IMR-90 (cell line): ENCODE results near the gene ZKSCAN5. TPM values are rescaled to one million over a fixed set of nuclear protein-coding genes. Genes with fewer than 3 reads are reported as not detected.

Experiments
- ATAC-seq: fragments of 200-7000 bp; cut with Tn5 transposase; 2 replicates; pipeline ENCODE4 v1.9.1; 2020; ENCODE audit warnings: low read depth, mild to moderate bottlenecking, moderate library complexity
- BruUV-seq: library from RNA; stranded (reverse); fragments of 400-500 nt; replicated peaks from 2 replicates; lab custom pipeline; 2021; lab: Mats Ljungman, UMichigan
- CTCF ChIA-PET: fragments of 300-600 bp; formaldehyde crosslinking; extraction: SDS; loops from one replicate; lab custom pipeline; 2021; ENCODE audit warnings: antibody characterized with exemption; lab: Yijun Ruan, JAX
- POLR2A ChIA-PET: fragments of 300-600 bp; sonication (Branson Sonifier 250); formaldehyde crosslinking; loops from one replicate; lab custom pipeline; 2022; ENCODE audit warnings: antibody characterized with exemption; ENCODE audit not compliant: unreplicated experiment; lab: Charles Lee
- DNase-seq: peaks from one replicate; pipeline ENCODE4 v3.0.0; 2013
- H2AFZ ChIP-seq: replicated peaks from 2 replicates; pipeline ENCODE3; 2013; ENCODE audit warnings: low read length, mild to moderate bottlenecking; ENCODE audit not compliant: poor library complexity
- H2AK5ac ChIP-seq: 2 replicates; pipeline ENCODE4 v1.6.1; 2013; ENCODE audit warnings: low read depth, low read length, inconsistent platforms
- H2AK9ac ChIP-seq: replicated peaks from 2 replicates; pipeline ENCODE3; 2013; ENCODE audit warnings: mild to moderate bottlenecking, low read depth, low read length, moderate library complexity; ENCODE audit not compliant: poor library complexity
- H2BK120ac ChIP-seq: 2 replicates; pipeline ENCODE4 v1.6.1; 2013; ENCODE audit warnings: low read depth, low read length, inconsistent platforms
- H2BK15ac ChIP-seq: 3 replicates; pipeline ENCODE4 v1.6.1; 2013; ENCODE audit warnings: low read depth, low read length, inconsistent platforms
- H2BK20ac ChIP-seq: 2 replicates; pipeline ENCODE4 v1.6.1; 2013; ENCODE audit warnings: low read depth, mild to moderate bottlenecking, inconsistent platforms, low read length, moderate library complexity
- H2BK5ac ChIP-seq: 2 replicates; pipeline ENCODE4 v1.6.1; 2013; ENCODE audit warnings: mild to moderate bottlenecking, low read depth, low read length, inconsistent platforms; ENCODE audit not compliant: poor library complexity, severe bottlenecking
- H3K14ac ChIP-seq: replicated peaks from 2 replicates; pipeline ENCODE4 v1.6.1; 2013; ENCODE audit warnings: low read depth, low read length, inconsistent platforms
- H3K18ac ChIP-seq: 2 replicates; pipeline ENCODE4 v1.6.1; 2013; ENCODE audit warnings: low read depth, low read length, control low read depth
- H3K23ac ChIP-seq: 2 replicates; pipeline ENCODE4 v1.6.1; 2013; ENCODE audit warnings: low read depth, low read length, inconsistent platforms
- H3K27ac ChIP-seq: 2 replicates; pipeline ENCODE4 v1.5.1; 2013; ENCODE audit warnings: mild to moderate bottlenecking, control low read depth, low read length; ENCODE audit not compliant: insufficient read depth
- H3K27me3 ChIP-seq: 2 replicates; pipeline ENCODE4 v1.6.1; 2013; ENCODE audit warnings: low read length; ENCODE audit not compliant: control insufficient read depth, insufficient read depth
- H3K36me3 ChIP-seq: 2 replicates; pipeline ENCODE4 v1.6.1; 2013; ENCODE audit warnings: low read length, mixed read lengths; ENCODE audit not compliant: control insufficient read depth, insufficient read depth
- H3K4ac ChIP-seq: 2 replicates; pipeline ENCODE4 v1.6.1; 2013; ENCODE audit warnings: low read depth, low read length, inconsistent platforms
- H3K4me1 ChIP-seq: 2 replicates; pipeline ENCODE4 v1.6.1; 2013; ENCODE audit warnings: low read length, mixed read lengths; ENCODE audit not compliant: control insufficient read depth, insufficient read depth
- H3K4me2 ChIP-seq: 2 replicates; pipeline ENCODE4 v1.6.1; 2013; ENCODE audit warnings: low read depth, mild to moderate bottlenecking, control low read depth, low read length, moderate library complexity
- H3K4me3 ChIP-seq: 2 replicates; pipeline ENCODE4 v1.5.1; 2013; ENCODE audit warnings: low read depth, mild to moderate bottlenecking, control low read depth, low read length, moderate library complexity; ENCODE audit not compliant: insufficient read depth
- H3K56ac ChIP-seq: 2 replicates; pipeline ENCODE4 v1.6.1; 2013; ENCODE audit warnings: low read length, inconsistent platforms; ENCODE audit not compliant: insufficient read depth; ENCODE audit errors: extremely low read depth
- H3K79me1 ChIP-seq, 2 experiments: 2 replicates each; pipeline ENCODE4 v1.6.1; 2013; ENCODE audit warnings: low read length in 2 of 2, inconsistent platforms in 1 of 2, low read depth in 1 of 2
- H3K9ac ChIP-seq: 2 replicates; pipeline ENCODE4 v1.6.1; 2013; ENCODE audit warnings: low read depth, low read length, control low read depth
- H3K9me1 ChIP-seq: 2 replicates; pipeline ENCODE4 v1.6.1; 2013; ENCODE audit warnings: low read length, inconsistent platforms; ENCODE audit not compliant: insufficient read depth
- H3K9me3 ChIP-seq: 2 replicates; pipeline ENCODE4 v1.6.1; 2013; ENCODE audit warnings: low read length; ENCODE audit not compliant: control insufficient read depth, insufficient read depth
- H4K20me1 ChIP-seq: 2 replicates; pipeline ENCODE4 v1.6.1; 2013; ENCODE audit warnings: low read length, inconsistent platforms; ENCODE audit not compliant: insufficient read depth
- H4K5ac ChIP-seq: 2 replicates; pipeline ENCODE4 v1.6.1; 2013; ENCODE audit warnings: mild to moderate bottlenecking, low read depth, low read length, control low read depth
- H4K8ac ChIP-seq, 2 experiments: 2 replicates each; pipeline ENCODE4 v1.6.1; 2013; ENCODE audit warnings: low read depth in 2 of 2, low read length in 2 of 2, control low read depth in 1 of 2, inconsistent platforms in 1 of 2
- H4K91ac ChIP-seq: 2 replicates; pipeline ENCODE4 v1.6.1; 2013; ENCODE audit warnings: low read depth, low read length, inconsistent platforms; ENCODE audit not compliant: insufficient read depth
- BHLHE40 ChIP-seq: fragments of 150-350 bp; IDR thresholded peaks from 2 replicates; pipeline ENCODE4 v1.6.1; 2016; ENCODE audit warnings: mild to moderate bottlenecking, low read depth, low read length
- CEBPB ChIP-seq: IDR thresholded peaks from 2 replicates; pipeline ENCODE4 v1.6.1; 2012; ENCODE audit warnings: low read depth, low read length, improper control_type of control experiment
- CHD1 ChIP-seq: IDR thresholded peaks from 2 replicates; pipeline ENCODE4 v1.6.1; 2012; ENCODE audit warnings: low read depth, low read length, improper control_type of control experiment
- CTCF ChIP-seq: conservative IDR thresholded peaks from 2 replicates; pipeline ENCODE4 v1.5.1; 2012; ENCODE audit warnings: mild to moderate bottlenecking, low read depth, low read length, improper control_type of control experiment
- ELK1 ChIP-seq: fragments of 150-350 bp; IDR thresholded peaks from 2 replicates; pipeline ENCODE4 v1.6.1; 2016; ENCODE audit warnings: low read depth, mild to moderate bottlenecking, low read length, moderate library complexity, borderline replicate concordance
- FOS ChIP-seq: fragments of 150-350 bp; IDR thresholded peaks from 2 replicates; pipeline ENCODE4 v1.6.1; 2016; ENCODE audit warnings: low read depth, low read length
- MAFK ChIP-seq: IDR thresholded peaks from 2 replicates; pipeline ENCODE4 v1.6.1; 2012; ENCODE audit warnings: low read depth, low read length, improper control_type of control experiment
- MAZ ChIP-seq: IDR thresholded peaks from 2 replicates; pipeline ENCODE4 v1.6.1; 2012; ENCODE audit warnings: low read depth, mild to moderate bottlenecking, low read length, improper control_type of control experiment, moderate library complexity, borderline replicate concordance
- MXI1 ChIP-seq: IDR thresholded peaks from 2 replicates; pipeline ENCODE4 v1.6.1; 2012; ENCODE audit warnings: low read depth, mild to moderate bottlenecking, low read length, moderate library complexity, borderline replicate concordance
- NFE2L2 ChIP-seq: fragments of 150-350 bp; IDR thresholded peaks from 2 replicates; pipeline ENCODE4 v1.6.1; 2016; ENCODE audit warnings: low read depth, mild to moderate bottlenecking, low read length
- POLR2A ChIP-seq: IDR thresholded peaks from 2 replicates; pipeline ENCODE4 v1.6.1; 2012; ENCODE audit warnings: mild to moderate bottlenecking, low read depth, low read length
- RAD21 ChIP-seq: IDR thresholded peaks from 2 replicates; pipeline ENCODE4 v1.6.1; 2012; ENCODE audit warnings: low read length, improper control_type of control experiment
- RCOR1 ChIP-seq: IDR thresholded peaks from 2 replicates; pipeline ENCODE4 v1.6.1; 2012; ENCODE audit warnings: mild to moderate bottlenecking, low read length, improper control_type of control experiment; ENCODE audit not compliant: insufficient replicate concordance
- RFX5 ChIP-seq: IDR thresholded peaks from 2 replicates; pipeline ENCODE4 v1.8.0; 2012; ENCODE audit warnings: low read depth, mild to moderate bottlenecking, low read length, moderate library complexity
- SMC3 ChIP-seq: fragments of 150-350 bp; IDR thresholded peaks from 2 replicates; pipeline ENCODE4 v1.6.1; 2016; ENCODE audit warnings: low read depth, mild to moderate bottlenecking, antibody characterized with exemption, low read length, moderate library complexity
- USF2 ChIP-seq: fragments of 150-350 bp; IDR thresholded peaks from 2 replicates; pipeline ENCODE4 v1.6.1; 2017; ENCODE audit warnings: mild to moderate bottlenecking, antibody characterized with exemption, low read length, low read depth
- WGBS, 2 experiments: methylation state at CpG; one replicate each; pipeline versions ENCODE4 v1.1.5 to v1.1.7; 2013; ENCODE audit warnings: missing lambda C conversion rate in 2 of 2; ENCODE audit not compliant: insufficient read length in 1 of 2; ENCODE audit errors: extremely low coverage in 2 of 2; 5-methylcytosine and 5-hydroxymethylcytosine counted together
- dilution Hi-C: fragments of 300-500 bp; cut with HindIII; formaldehyde crosslinking; loops from one replicate; pipeline ENCODE4 v1.14.3; 2018; ENCODE audit warnings: low sequenced_read_pairs; ENCODE audit not compliant: unreplicated experiment
- in situ Hi-C: fragments of 300-500 bp; cut with MboI; formaldehyde crosslinking; loops from 3 replicates; pipeline ENCODE4 v1.14.3; 2019; ENCODE audit warnings: low sequenced_read_pairs, inconsistent platforms, mixed read lengths
- intact Hi-C: fragments of 100-400 bp; cut with micrococcal nuclease; formaldehyde crosslinking; loops from 2 replicates; pipeline ENCODE4 v1.10.0; 2022
- polyA plus RNA-seq, 3 experiments: library from polyadenylated mRNA; depleted of rRNA; stranded (reverse); fragments of >200 nt; gene quantifications; 2 replicates each; pipeline ENCODE4 v1.2.3, GENCODE V29; 2012; ENCODE audit warnings: low replicate concordance in 1 of 3
- total RNA-seq: library from RNA; depleted of rRNA; stranded (reverse); fragments of >200 nt; gene quantifications from 2 replicates; pipeline ENCODE4 v1.2.3, GENCODE V29; 2012

ZKSCAN5 gene
- total and polyA plus RNA-seq, 2 of the 4 experiments (the other 2 are of a cell fraction), result 5.5 to 16.3 TPM

GRCh38 chr7:99543916-99544315 lies 39.5 kb downstream of the ZKSCAN5 start:
- no peak overlapping the region for H3K27ac ChIP-seq
- H2BK5ac ChIP-seq, result no peak overlapping the region
- no peak overlapping the region for H4K91ac ChIP-seq
- no peaks in the 10 kb centered on the region for H4K20me1 ChIP-seq
- intact Hi-C loops (no loop called here), dilution Hi-C loops (no loop called here), in situ Hi-C loops (no loop called here)
- CTCF ChIA-PET, result no interaction called here
- no peak overlapping the region for H3K9ac ChIP-seq
- H3K79me1 ChIP-seq, result no peaks in the 10 kb centered on the region; a peak in 2 of 4 replicates
- H3K27me3 ChIP-seq, result no peaks in the 10 kb centered on the region
- WGBS, 2 experiments, result 98% methylated on average over 4 of the region's 6 CpGs; no CpG with 5 or more reads in 1 of the 2 experiments
- no TSS peak for BruUV-seq
- H3K4ac ChIP-seq, result no peak overlapping the region
- H3K56ac ChIP-seq, result no peak overlapping the region
- H3K36me3 ChIP-seq, result peaks cover 19% of the 10 kb centered on the region
- H3K18ac ChIP-seq, result no peak overlapping the region
- no peak overlapping the region for H2BK120ac ChIP-seq
- H3K4me2 ChIP-seq, result no peak overlapping the region
- no peak overlapping the region for H2BK20ac ChIP-seq
- ATAC-seq, result no peak
- H3K9me3 ChIP-seq, result peaks cover 49% of the 10 kb centered on the region
- no peaks in the 10 kb centered on the region for H3K9me1 ChIP-seq
- no peak overlapping the region for H4K5ac ChIP-seq
- H3K4me3 ChIP-seq, result no peak overlapping the region
- TF ChIP-seq USF2 (no peak), NFE2L2 (no peak), RFX5 (no peak), CTCF (no peak), CHD1 (no peak), RCOR1 (no peak), POLR2A (no peak), CEBPB (no peak), MAFK (no peak), MXI1 (no peak), MAZ (no peak), RAD21 (no peak), BHLHE40 (no peak), SMC3 (no peak), ELK1 (no peak), FOS (no peak)
- POLR2A ChIA-PET, result no interaction called here
- H2AK5ac ChIP-seq, result no peak overlapping the region
- no peak overlapping the region for H2AFZ ChIP-seq
- no peak for DNase-seq
- H2AK9ac ChIP-seq, result no peak overlapping the region
- no peak overlapping the region for H2BK15ac ChIP-seq
- no peak overlapping the region for H3K14ac ChIP-seq
- H3K4me1 ChIP-seq, result no peaks in the 10 kb centered on the region
- no peak overlapping the region for H3K23ac ChIP-seq
- no peak overlapping the region for H4K8ac ChIP-seq
